ENCODE measurements around the gene RAB11B. TPM values are rescaled to one million over a fixed set of nuclear protein-coding genes. Genes with fewer than 3 reads are reported as not detected.

The RAB11B gene
- 224 TPM for total RNA-seq

GRCh38 chr19:8389891-8390616 lies at the start of gene RAB11B:
Gene RAB11B, plus strand, starts transcription at chr19:8390360. Its CDS starts 57 bp downstream, at chr19:8390417.

GRCh38 chr19:8342684-8343482 lies 47.3 kb upstream of the RAB11B start, which contains the start of gene KANK3:
Gene KANK3, minus strand, starts transcription at chr19:8343262. Its CDS starts 5,434 bp downstream, at chr19:8337828.

GRCh38 chr19:8363803-8364771 lies 26.1 kb upstream of the RAB11B start, which contains the start of gene ANGPTL4:
Gene ANGPTL4, plus strand, starts transcription at chr19:8364155. Its CDS starts 167 bp downstream, at chr19:8364322.

GRCh38 chr19:8412783-8413628 lies 22.8 kb downstream of the RAB11B start, which contains the start of gene MARCHF2:
Gene MARCHF2, plus strand, starts transcription at chr19:8413305. Its CDS starts 8,536 bp downstream, at chr19:8421841.

GRCh38 chr19:8444677-8445487 lies 54.7 kb downstream of the RAB11B start, which contains the start of gene HNRNPM:
Gene HNRNPM, plus strand, starts transcription at chr19:8444975. Its CDS starts 24 bp downstream, at chr19:8444999.

Small RNA genes within 50 kb of the gene (small RNA-seq; reads per million reads assigned to genes)
- gene MIR4999 (ENCODE audit: low replicate concordance) = not detected

Other genes with a start within 250 kb of the RAB11B start
- gene FBN3, start 240.8 kb upstream of the RAB11B start, total RNA-seq = 27.3 TPM
- gene CERS4, start 181.0 kb upstream of the RAB11B start, total RNA-seq = 40.9 TPM
- 25.7 TPM for gene CD320, start 82.0 kb upstream of the RAB11B start, total RNA-seq
- gene NDUFA7, start 69.0 kb upstream of the RAB11B start, total RNA-seq = 31.6 TPM
- gene RPS28, start 68.9 kb upstream of the RAB11B start, total RNA-seq = 847 TPM
- 29.7 TPM for gene KANK3, start 47.1 kb upstream of the RAB11B start, total RNA-seq
- gene ANGPTL4, start 26.2 kb upstream of the RAB11B start, total RNA-seq = 5.0 TPM
- gene MARCHF2, start 22.9 kb downstream of the RAB11B start, total RNA-seq = 34.8 TPM
- gene HNRNPM, start 54.6 kb downstream of the RAB11B start, total RNA-seq = 160 TPM
- gene PRAM1, start 112.3 kb downstream of the RAB11B start, total RNA-seq = 6.7 TPM
- 20.1 TPM for gene ZNF414, start 123.8 kb downstream of the RAB11B start, total RNA-seq
- 20.0 TPM for gene MYO1F, start 187.1 kb downstream of the RAB11B start, total RNA-seq
- 78.6 TPM for gene ADAMTS10, start 220.4 kb downstream of the RAB11B start, total RNA-seq
- gene NFILZ, start 240.3 kb downstream of the RAB11B start, total RNA-seq = not detected

Measured in metanephros (tissue), 2 donors.